Hepatocyte (in vitro differentiated cells): ENCODE measurements around the gene ZBTB7C. TPM values are rescaled to one million over a fixed set of nuclear protein-coding genes. Genes with fewer than 3 reads are reported as not detected.

ENCODE experiments used
- DNase-seq: peaks from one replicate; pipeline ENCODE4 v3.0.0-alpha.2; 2016; ENCODE audit warnings: low spot score
- H2AFZ ChIP-seq: fragments of 200-600 bp; sonication (generic); 2 replicates; pipeline ENCODE4 v1.6.0; 2016; ENCODE audit warnings: antibody characterized with exemption, mild to moderate bottlenecking
- H3K27ac ChIP-seq: fragments of 200-600 bp; sonication (generic); 2 replicates; pipeline ENCODE4 v1.5.1; 2016; ENCODE audit warnings: mild to moderate bottlenecking
- H3K27me3 ChIP-seq: fragments of 200-600 bp; sonication (generic); 2 replicates; pipeline ENCODE4 v1.6.1; 2016
- H3K36me3 ChIP-seq: fragments of 200-600 bp; sonication (generic); replicated peaks from 2 replicates; pipeline ENCODE4 v1.5.1; 2016; ENCODE audit warnings: low read depth; ENCODE audit not compliant: insufficient read depth
- H3K4me1 ChIP-seq: fragments of 200-600 bp; sonication (generic); 2 replicates; pipeline ENCODE4 v1.5.1; 2016; ENCODE audit warnings: mild to moderate bottlenecking, moderate library complexity; ENCODE audit not compliant: insufficient read depth
- H3K4me2 ChIP-seq: fragments of 200-600 bp; sonication (generic); 2 replicates; pipeline ENCODE4 v1.6.0; 2016
- H3K4me3 ChIP-seq: fragments of 200-600 bp; sonication (generic); 2 replicates; pipeline ENCODE4 v1.5.1; 2016; ENCODE audit warnings: mild to moderate bottlenecking
- H3K79me2 ChIP-seq: fragments of 200-600 bp; sonication (generic); 2 replicates; pipeline ENCODE4 v1.6.0; 2017; ENCODE audit warnings: mild to moderate bottlenecking
- H3K9me2 ChIP-seq: fragments of 200-600 bp; sonication (generic); replicated peaks from 2 replicates; pipeline ENCODE4 v1.6.0; 2017; ENCODE audit warnings: mild to moderate bottlenecking; ENCODE audit not compliant: insufficient read depth
- H3K9me3 ChIP-seq: fragments of 200-600 bp; sonication (generic); 2 replicates; pipeline ENCODE4 v1.5.1; 2016; ENCODE audit warnings: low read depth, mild to moderate bottlenecking
- H4K20me1 ChIP-seq: fragments of 200-600 bp; sonication (generic); 2 replicates; pipeline ENCODE4 v1.6.0; 2016; ENCODE audit warnings: mild to moderate bottlenecking; ENCODE audit not compliant: insufficient read depth, poor library complexity, severe bottlenecking
- EZH2 ChIP-seq: fragments of 200-600 bp; sonication (generic); IDR thresholded peaks from 2 replicates; pipeline ENCODE4 v1.6.1; 2016; ENCODE audit warnings: antibody characterized with exemption, mild to moderate bottlenecking, borderline replicate concordance
- EZH2phosphoT487 ChIP-seq: fragments of 200-600 bp; sonication (generic); IDR thresholded peaks from one replicate; pipeline ENCODE4 v1.6.1; 2018; ENCODE audit warnings: antibody characterized with exemption, mild to moderate bottlenecking, low read depth, moderate library complexity; ENCODE audit not compliant: unreplicated experiment, severe bottlenecking
- whole genome bisulfite sequencing: methylation state at CpG from one replicate; pipeline ENCODE4 v1.1.6; 2016; ENCODE audit warnings: low lambda C conversion rate; ENCODE audit errors: missing lambda C conversion rate; 5-methylcytosine and 5-hydroxymethylcytosine counted together
- polyA plus RNA-seq: library from polyadenylated mRNA; unstranded; fragments of >200 nt; fragmentation: Nextera tagmentation; extraction: Ambion mirVana; gene quantifications from 2 replicates; pipeline ENCODE4 v1.2.1, GENCODE V29; 2016
- total RNA-seq: library from RNA; depleted of rRNA; stranded (reverse); fragments of >200 nt; gene quantifications from 2 replicates; pipeline ENCODE4 v1.2.3, GENCODE V29; 2014
- TF ChIP-seq, protein P1 (sequence below): fragments of 200-600 bp; sonication (generic); IDR thresholded peaks from 2 replicates; pipeline ENCODE4 v1.5.1; 2016; ENCODE audit warnings: antibody characterized with exemption, mild to moderate bottlenecking; ENCODE audit not compliant: poor library complexity

The ZBTB7C gene
- total and polyA plus RNA-seq, 2 experiments from 2014 or later = 0.70 to 1.0 TPM

DNA sequence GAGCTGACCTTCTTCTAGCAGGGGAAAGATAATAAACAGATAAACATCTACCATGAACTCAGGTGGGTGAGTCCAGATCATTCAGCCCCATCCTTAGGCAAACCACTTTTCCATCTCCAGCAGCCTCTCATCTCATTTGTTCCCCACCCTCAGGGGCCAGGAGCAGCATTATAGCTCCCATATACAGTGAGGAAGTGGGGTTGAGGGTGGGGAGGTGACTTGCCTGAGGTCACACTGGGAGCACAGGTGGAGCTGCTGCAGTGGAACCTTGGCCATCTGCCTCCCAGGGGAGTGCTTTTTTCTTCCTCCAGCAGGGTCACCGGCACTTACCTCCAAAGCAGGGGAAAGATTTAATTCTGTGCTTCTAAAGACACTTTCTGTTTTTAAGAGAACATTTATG lies 266.2 kb downstream of the ZBTB7C start:
- Histone ChIP-seq H3K27ac (no peak overlapping the region), H4K20me1 (no peaks in the 10 kb centered on the region), H3K4me3 (no peak overlapping the region), H3K36me3 (no peaks in the 10 kb centered on the region), H3K9me3 (no peaks in the 10 kb centered on the region), H3K79me2 (no peaks in the 10 kb centered on the region), H3K27me3 (peaks cover 9% of the 10 kb centered on the region), H3K9me2 (no peaks in the 10 kb centered on the region), H3K4me1 (peaks cover 10% of the 10 kb centered on the region), H2AFZ (no peak overlapping the region), H3K4me2 (no peak overlapping the region)
- WGBS = 88% methylated on average over 1 of the region's 1 CpG
- DNase-seq = no peak
- TF ChIP-seq EZH2phosphoT487 = no peak
- no peak for TF ChIP-seq EZH2
- TF ChIP-seq, protein P1, sequence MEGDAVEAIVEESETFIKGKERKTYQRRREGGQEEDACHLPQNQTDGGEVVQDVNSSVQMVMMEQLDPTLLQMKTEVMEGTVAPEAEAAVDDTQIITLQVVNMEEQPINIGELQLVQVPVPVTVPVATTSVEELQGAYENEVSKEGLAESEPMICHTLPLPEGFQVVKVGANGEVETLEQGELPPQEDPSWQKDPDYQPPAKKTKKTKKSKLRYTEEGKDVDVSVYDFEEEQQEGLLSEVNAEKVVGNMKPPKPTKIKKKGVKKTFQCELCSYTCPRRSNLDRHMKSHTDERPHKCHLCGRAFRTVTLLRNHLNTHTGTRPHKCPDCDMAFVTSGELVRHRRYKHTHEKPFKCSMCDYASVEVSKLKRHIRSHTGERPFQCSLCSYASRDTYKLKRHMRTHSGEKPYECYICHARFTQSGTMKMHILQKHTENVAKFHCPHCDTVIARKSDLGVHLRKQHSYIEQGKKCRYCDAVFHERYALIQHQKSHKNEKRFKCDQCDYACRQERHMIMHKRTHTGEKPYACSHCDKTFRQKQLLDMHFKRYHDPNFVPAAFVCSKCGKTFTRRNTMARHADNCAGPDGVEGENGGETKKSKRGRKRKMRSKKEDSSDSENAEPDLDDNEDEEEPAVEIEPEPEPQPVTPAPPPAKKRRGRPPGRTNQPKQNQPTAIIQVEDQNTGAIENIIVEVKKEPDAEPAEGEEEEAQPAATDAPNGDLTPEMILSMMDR = no peak

DNA sequence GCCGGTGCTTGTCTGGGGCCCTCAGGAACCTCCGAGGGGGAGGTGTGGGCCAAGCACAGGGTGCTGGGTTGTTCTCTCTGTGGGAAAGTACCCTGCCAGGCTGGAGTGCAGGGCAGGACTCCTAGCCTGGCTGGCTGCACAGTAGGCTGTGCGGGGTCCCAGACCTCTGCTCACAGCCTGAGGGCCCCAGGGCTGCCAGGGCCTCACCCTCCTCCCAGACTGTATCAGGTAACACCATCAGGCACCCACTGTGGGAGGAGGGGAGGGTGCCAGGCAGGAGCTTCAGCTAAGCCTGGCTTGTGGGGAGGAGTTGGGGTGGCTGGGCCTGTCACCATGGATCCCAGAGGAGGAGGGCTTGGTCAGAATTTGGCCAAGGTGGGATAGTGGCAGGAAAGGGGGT lies 266.8 kb downstream of the ZBTB7C start:
- H2AFZ ChIP-seq = no peak overlapping the region
- no peaks in the 10 kb centered on the region for H3K9me3 ChIP-seq
- H3K79me2 ChIP-seq = no peaks in the 10 kb centered on the region
- no peaks in the 10 kb centered on the region for H3K36me3 ChIP-seq
- no peak overlapping the region for H3K27ac ChIP-seq
- no peak for DNase-seq
- WGBS = 81% methylated on average over 3 of the region's 3 CpGs
- H3K4me1 ChIP-seq = peaks cover 10% of the 10 kb centered on the region
- H3K4me2 ChIP-seq = no peak overlapping the region
- H3K27me3 ChIP-seq = peaks cover 16% of the 10 kb centered on the region
- TF ChIP-seq EZH2 (no peak), EZH2phosphoT487 (no peak)
- TF ChIP-seq, protein P1 = no peak
- no peaks in the 10 kb centered on the region for H4K20me1 ChIP-seq
- H3K9me2 ChIP-seq = no peaks in the 10 kb centered on the region
- no peak overlapping the region for H3K4me3 ChIP-seq

DNA sequence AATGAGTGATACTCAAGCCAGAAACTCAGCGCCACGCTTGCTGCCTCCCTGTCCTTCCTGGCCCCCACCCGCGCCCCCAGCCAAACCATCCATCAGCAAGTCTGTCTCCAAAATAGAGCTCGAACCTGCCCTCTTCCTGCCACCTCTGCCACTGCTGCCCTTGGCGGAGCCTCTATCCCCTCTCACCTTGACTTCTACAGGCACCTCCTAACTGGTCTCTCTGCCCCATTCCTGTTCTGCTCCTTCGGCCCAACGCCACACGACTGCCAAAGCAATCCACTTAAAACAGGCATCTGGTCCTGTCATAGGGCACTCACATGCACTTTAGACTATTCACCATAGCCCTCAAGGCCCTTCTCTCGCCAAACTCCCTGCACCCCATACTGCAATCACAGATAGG lies 268.5 kb downstream of the ZBTB7C start:
- H3K27ac ChIP-seq = no peak overlapping the region
- no peak overlapping the region for H2AFZ ChIP-seq
- no peak overlapping the region for H3K4me2 ChIP-seq
- peaks cover 32% of the 10 kb centered on the region for H3K27me3 ChIP-seq
- no peaks in the 10 kb centered on the region for H3K79me2 ChIP-seq
- H3K9me3 ChIP-seq = no peaks in the 10 kb centered on the region
- H3K4me1 ChIP-seq = peaks cover 16% of the 10 kb centered on the region
- 93% methylated on average over 10 of the region's 10 CpGs for WGBS
- no peak for DNase-seq
- no peaks in the 10 kb centered on the region for H3K9me2 ChIP-seq
- TF ChIP-seq EZH2 (no peak), EZH2phosphoT487 (no peak)
- TF ChIP-seq, protein P1 = no peak
- no peak overlapping the region for H3K4me3 ChIP-seq
- H4K20me1 ChIP-seq = no peaks in the 10 kb centered on the region
- H3K36me3 ChIP-seq = no peaks in the 10 kb centered on the region
